GM23338 (cell line): ENCODE results near the gene TRAM2. TPM values are rescaled to one million over a fixed set of nuclear protein-coding genes. Genes with fewer than 3 reads are reported as not detected.

Experiments
- ATAC-seq: fragments of 200-7000 bp; cut with Tn5 transposase; 3 replicates; pipeline ENCODE4 v1.9.1; 2020
- DNase-seq: peaks from one replicate; pipeline ENCODE4 v3.0.0-alpha.2; 2015; ENCODE audit warnings: low spot score
- H2AFZ ChIP-seq: fragments of 200-600 bp; sonication (generic); 2 replicates; pipeline ENCODE4 v1.8.0; 2016; ENCODE audit warnings: antibody characterized with exemption, mild to moderate bottlenecking, moderate library complexity
- H3F3A ChIP-seq: fragments of 200-600 bp; sonication (generic); replicated peaks from 2 replicates; pipeline ENCODE4 v1.8.0; 2017; ENCODE audit warnings: antibody characterized with exemption, mixed run types, low read depth
- H3K27ac ChIP-seq: fragments of 200-600 bp; sonication (generic); 2 replicates; pipeline ENCODE4 v1.6.1; 2016; ENCODE audit warnings: low read depth
- H3K27me3 ChIP-seq: fragments of 200-600 bp; sonication (generic); 2 replicates; pipeline ENCODE4 v1.8.0; 2016; ENCODE audit warnings: mild to moderate bottlenecking, mixed run types, moderate library complexity; ENCODE audit not compliant: insufficient read depth
- H3K36me3 ChIP-seq: fragments of 200-600 bp; sonication (generic); 2 replicates; pipeline ENCODE4 v1.8.0; 2016; ENCODE audit warnings: mild to moderate bottlenecking; ENCODE audit not compliant: insufficient read depth
- H3K4me1 ChIP-seq: fragments of 200-600 bp; sonication (generic); 2 replicates; pipeline ENCODE4 v1.8.0; 2016; ENCODE audit warnings: mild to moderate bottlenecking, moderate library complexity; ENCODE audit not compliant: insufficient read depth
- H3K4me2 ChIP-seq: fragments of 200-600 bp; sonication (generic); 2 replicates; pipeline ENCODE4 v1.7.1; 2017; ENCODE audit warnings: mixed run types
- H3K4me3 ChIP-seq: fragments of 200-600 bp; sonication (generic); 2 replicates; pipeline ENCODE4 v1.6.1; 2016; ENCODE audit warnings: mixed run types
- H3K79me2 ChIP-seq: fragments of 200-600 bp; sonication (generic); replicated peaks from 2 replicates; pipeline ENCODE4 v1.8.0; 2017; ENCODE audit warnings: mild to moderate bottlenecking; ENCODE audit not compliant: insufficient read depth
- H3K9me2 ChIP-seq: fragments of 200-600 bp; sonication (generic); 2 replicates; pipeline ENCODE4 v1.8.0; 2017; ENCODE audit not compliant: insufficient read depth
- H4K20me1 ChIP-seq: fragments of 200-600 bp; sonication (generic); replicated peaks from 2 replicates; pipeline ENCODE4 v1.8.0; 2017; ENCODE audit warnings: mild to moderate bottlenecking; ENCODE audit not compliant: insufficient read depth
- H3K27ac Mint-ChIP-seq: 2 replicates; pipeline ENCODE4 v1.8.0; 2020; ENCODE audit warnings: inconsistent platforms, mild to moderate bottlenecking, moderate library complexity, mixed read lengths
- H3K27me3 Mint-ChIP-seq: 3 replicates; pipeline ENCODE4 v1.8.0; 2022; ENCODE audit warnings: low read depth, mild to moderate bottlenecking, moderate library complexity, mixed read lengths, inconsistent platforms; ENCODE audit not compliant: insufficient read depth, poor library complexity
- H3K36me3 Mint-ChIP-seq: 3 replicates; pipeline ENCODE4 v1.8.0; 2021; ENCODE audit warnings: low read depth, mild to moderate bottlenecking, inconsistent platforms, moderate library complexity, mixed read lengths
- H3K4me1 Mint-ChIP-seq: 3 replicates; pipeline ENCODE4 v1.8.0; 2020; ENCODE audit warnings: mild to moderate bottlenecking, inconsistent platforms, mixed read lengths
- H3K4me3 Mint-ChIP-seq: 3 replicates; pipeline ENCODE4 v1.8.0; 2021; ENCODE audit warnings: moderate library complexity, mild to moderate bottlenecking, inconsistent platforms, mixed read lengths
- H3K9me3 Mint-ChIP-seq: 3 replicates; pipeline ENCODE4 v1.8.0; 2020; ENCODE audit warnings: moderate library complexity, mild to moderate bottlenecking, inconsistent platforms, mixed read lengths
- CREB1 ChIP-seq: fragments of 250-450 bp; sonication (Bioruptor Pico); IDR thresholded peaks from 2 replicates; pipeline ENCODE4 v1.5.0; 2020; ENCODE audit warnings: low read depth, mild to moderate bottlenecking, moderate library complexity
- ETS1 ChIP-seq: IDR thresholded peaks from 2 replicates; pipeline ENCODE4 v1.6.1; 2016; ENCODE audit warnings: antibody characterized with exemption
- EZH2 ChIP-seq: fragments of 200-600 bp; sonication (generic); IDR thresholded peaks from one replicate; pipeline ENCODE4 v1.8.0; 2017; ENCODE audit warnings: antibody characterized with exemption, mild to moderate bottlenecking, low read depth; ENCODE audit not compliant: unreplicated experiment
- EZH2phosphoT487 ChIP-seq: fragments of 200-600 bp; sonication (generic); IDR thresholded peaks from one replicate; pipeline ENCODE4 v1.8.1; 2018; ENCODE audit warnings: antibody characterized with exemption; ENCODE audit not compliant: unreplicated experiment
- JUNB ChIP-seq: IDR thresholded peaks from one replicate; pipeline ENCODE4 v1.6.1; 2016; ENCODE audit warnings: antibody characterized with exemption; ENCODE audit not compliant: unreplicated experiment
- NANOG ChIP-seq: IDR thresholded peaks from 2 replicates; pipeline ENCODE4 v1.6.1; 2016; ENCODE audit warnings: antibody characterized with exemption, borderline replicate concordance
- REST ChIP-seq: IDR thresholded peaks from one replicate; pipeline ENCODE4 v1.6.1; 2018; ENCODE audit warnings: antibody characterized with exemption; ENCODE audit not compliant: unreplicated experiment
- STAT1 ChIP-seq: IDR thresholded peaks from one replicate; pipeline ENCODE4 v1.6.1; 2016; ENCODE audit warnings: antibody characterized with exemption; ENCODE audit not compliant: unreplicated experiment
- ZNF114 ChIP-seq: fragments of 250-450 bp; sonication (Bioruptor Pico); IDR thresholded peaks from 2 replicates; pipeline ENCODE4 v1.5.0; 2020; ENCODE audit warnings: mild to moderate bottlenecking, moderate library complexity
- ZNF331 ChIP-seq: fragments of 250-450 bp; sonication (Bioruptor Pico); IDR thresholded peaks from 2 replicates; pipeline ENCODE4 v1.5.0; 2020; ENCODE audit warnings: low read depth, mild to moderate bottlenecking, moderate library complexity
- polyA plus RNA-seq: library from polyadenylated mRNA; unstranded; fragments of >200 nt; fragmentation: Nextera tagmentation; extraction: Ambion mirVana; gene quantifications from 2 replicates; pipeline ENCODE4 v1.2.1, GENCODE V29; 2016
- total RNA-seq: library from RNA; depleted of rRNA; stranded (reverse); fragments of >200 nt; shearing (Covaris generic); gene quantifications from 2 replicates; pipeline ENCODE4 v1.2.3, GENCODE V29; 2014
- TF ChIP-seq, protein P1 (sequence below), 2 experiments: fragments of 200-600 bp in 1 of 2; sonication (generic) in 1 of 2; conservative IDR thresholded peaks; 2 replicates each; pipeline versions ENCODE4 v1.5.1 to v1.6.1; 2016 to 2017; ENCODE audit warnings: antibody characterized with exemption in 2 of 2, low read depth in 2 of 2, mild to moderate bottlenecking in 2 of 2, moderate library complexity in 1 of 2
- TF ChIP-seq, protein P2 (sequence below): fragments of 250-450 bp; sonication (Bioruptor Pico); IDR thresholded peaks from 2 replicates; pipeline ENCODE4 v1.5.0; 2020; ENCODE audit warnings: mild to moderate bottlenecking, moderate library complexity

TRAM2 gene
- total and polyA plus RNA-seq, 2 experiments from 2014 or later, result 4.0 to 14.0 TPM

DNA sequence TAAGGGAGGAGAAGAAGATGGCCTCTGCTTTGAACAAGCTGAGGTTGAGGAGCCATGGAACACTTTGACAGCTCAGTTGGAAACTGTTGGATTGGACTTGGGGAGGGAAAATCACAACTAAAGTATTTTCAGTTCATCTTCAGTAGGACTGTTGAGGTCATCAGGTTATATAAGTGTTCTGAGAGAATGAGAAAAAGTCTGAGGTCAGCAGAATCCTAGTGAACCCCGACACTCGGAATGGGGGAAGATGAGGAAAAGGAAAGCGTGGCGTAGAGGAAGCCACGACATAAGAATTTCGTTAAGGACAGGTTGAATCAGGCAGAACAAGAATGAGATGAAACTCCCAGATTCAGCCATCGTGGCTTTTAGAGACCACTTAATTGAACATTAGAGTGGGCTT lies 4.0 kb upstream of the TRAM2 start:
- Histone ChIP-seq H3K4me3 (no peak overlapping the region), H3K27ac (no peak overlapping the region), H3K79me2 (peaks cover 2% of the 10 kb centered on the region), H3F3A (peaks cover 6% of the 10 kb centered on the region; the same call in 1 of the 2 replicates), H4K20me1 (no peaks in the 10 kb centered on the region), H2AFZ (no peak overlapping the region), H3K4me2 (no peak overlapping the region), H3K4me1 (peaks cover 9% of the 10 kb centered on the region), H3K36me3 (no peaks in the 10 kb centered on the region), H3K27me3 (no peaks in the 10 kb centered on the region), H3K9me2 (no peaks in the 10 kb centered on the region)
- TF ChIP-seq REST (no peak), JUNB (no peak), EZH2 (no peak), EZH2phosphoT487 (no peak), CREB1 (CRISPR knock-in tag) (no peak), STAT1 (no peak), ETS1 (no peak), NANOG (no peak), ZNF114 (CRISPR knock-in tag) (no peak), ZNF331 (CRISPR knock-in tag) (no peak)
- TF ChIP-seq, protein P1, sequence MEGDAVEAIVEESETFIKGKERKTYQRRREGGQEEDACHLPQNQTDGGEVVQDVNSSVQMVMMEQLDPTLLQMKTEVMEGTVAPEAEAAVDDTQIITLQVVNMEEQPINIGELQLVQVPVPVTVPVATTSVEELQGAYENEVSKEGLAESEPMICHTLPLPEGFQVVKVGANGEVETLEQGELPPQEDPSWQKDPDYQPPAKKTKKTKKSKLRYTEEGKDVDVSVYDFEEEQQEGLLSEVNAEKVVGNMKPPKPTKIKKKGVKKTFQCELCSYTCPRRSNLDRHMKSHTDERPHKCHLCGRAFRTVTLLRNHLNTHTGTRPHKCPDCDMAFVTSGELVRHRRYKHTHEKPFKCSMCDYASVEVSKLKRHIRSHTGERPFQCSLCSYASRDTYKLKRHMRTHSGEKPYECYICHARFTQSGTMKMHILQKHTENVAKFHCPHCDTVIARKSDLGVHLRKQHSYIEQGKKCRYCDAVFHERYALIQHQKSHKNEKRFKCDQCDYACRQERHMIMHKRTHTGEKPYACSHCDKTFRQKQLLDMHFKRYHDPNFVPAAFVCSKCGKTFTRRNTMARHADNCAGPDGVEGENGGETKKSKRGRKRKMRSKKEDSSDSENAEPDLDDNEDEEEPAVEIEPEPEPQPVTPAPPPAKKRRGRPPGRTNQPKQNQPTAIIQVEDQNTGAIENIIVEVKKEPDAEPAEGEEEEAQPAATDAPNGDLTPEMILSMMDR (conservative IDR thresholded peaks at IDR 0.05; ENCODE audit: low read depth in 2 of 2), result no peak
- TF ChIP-seq, protein P2, sequence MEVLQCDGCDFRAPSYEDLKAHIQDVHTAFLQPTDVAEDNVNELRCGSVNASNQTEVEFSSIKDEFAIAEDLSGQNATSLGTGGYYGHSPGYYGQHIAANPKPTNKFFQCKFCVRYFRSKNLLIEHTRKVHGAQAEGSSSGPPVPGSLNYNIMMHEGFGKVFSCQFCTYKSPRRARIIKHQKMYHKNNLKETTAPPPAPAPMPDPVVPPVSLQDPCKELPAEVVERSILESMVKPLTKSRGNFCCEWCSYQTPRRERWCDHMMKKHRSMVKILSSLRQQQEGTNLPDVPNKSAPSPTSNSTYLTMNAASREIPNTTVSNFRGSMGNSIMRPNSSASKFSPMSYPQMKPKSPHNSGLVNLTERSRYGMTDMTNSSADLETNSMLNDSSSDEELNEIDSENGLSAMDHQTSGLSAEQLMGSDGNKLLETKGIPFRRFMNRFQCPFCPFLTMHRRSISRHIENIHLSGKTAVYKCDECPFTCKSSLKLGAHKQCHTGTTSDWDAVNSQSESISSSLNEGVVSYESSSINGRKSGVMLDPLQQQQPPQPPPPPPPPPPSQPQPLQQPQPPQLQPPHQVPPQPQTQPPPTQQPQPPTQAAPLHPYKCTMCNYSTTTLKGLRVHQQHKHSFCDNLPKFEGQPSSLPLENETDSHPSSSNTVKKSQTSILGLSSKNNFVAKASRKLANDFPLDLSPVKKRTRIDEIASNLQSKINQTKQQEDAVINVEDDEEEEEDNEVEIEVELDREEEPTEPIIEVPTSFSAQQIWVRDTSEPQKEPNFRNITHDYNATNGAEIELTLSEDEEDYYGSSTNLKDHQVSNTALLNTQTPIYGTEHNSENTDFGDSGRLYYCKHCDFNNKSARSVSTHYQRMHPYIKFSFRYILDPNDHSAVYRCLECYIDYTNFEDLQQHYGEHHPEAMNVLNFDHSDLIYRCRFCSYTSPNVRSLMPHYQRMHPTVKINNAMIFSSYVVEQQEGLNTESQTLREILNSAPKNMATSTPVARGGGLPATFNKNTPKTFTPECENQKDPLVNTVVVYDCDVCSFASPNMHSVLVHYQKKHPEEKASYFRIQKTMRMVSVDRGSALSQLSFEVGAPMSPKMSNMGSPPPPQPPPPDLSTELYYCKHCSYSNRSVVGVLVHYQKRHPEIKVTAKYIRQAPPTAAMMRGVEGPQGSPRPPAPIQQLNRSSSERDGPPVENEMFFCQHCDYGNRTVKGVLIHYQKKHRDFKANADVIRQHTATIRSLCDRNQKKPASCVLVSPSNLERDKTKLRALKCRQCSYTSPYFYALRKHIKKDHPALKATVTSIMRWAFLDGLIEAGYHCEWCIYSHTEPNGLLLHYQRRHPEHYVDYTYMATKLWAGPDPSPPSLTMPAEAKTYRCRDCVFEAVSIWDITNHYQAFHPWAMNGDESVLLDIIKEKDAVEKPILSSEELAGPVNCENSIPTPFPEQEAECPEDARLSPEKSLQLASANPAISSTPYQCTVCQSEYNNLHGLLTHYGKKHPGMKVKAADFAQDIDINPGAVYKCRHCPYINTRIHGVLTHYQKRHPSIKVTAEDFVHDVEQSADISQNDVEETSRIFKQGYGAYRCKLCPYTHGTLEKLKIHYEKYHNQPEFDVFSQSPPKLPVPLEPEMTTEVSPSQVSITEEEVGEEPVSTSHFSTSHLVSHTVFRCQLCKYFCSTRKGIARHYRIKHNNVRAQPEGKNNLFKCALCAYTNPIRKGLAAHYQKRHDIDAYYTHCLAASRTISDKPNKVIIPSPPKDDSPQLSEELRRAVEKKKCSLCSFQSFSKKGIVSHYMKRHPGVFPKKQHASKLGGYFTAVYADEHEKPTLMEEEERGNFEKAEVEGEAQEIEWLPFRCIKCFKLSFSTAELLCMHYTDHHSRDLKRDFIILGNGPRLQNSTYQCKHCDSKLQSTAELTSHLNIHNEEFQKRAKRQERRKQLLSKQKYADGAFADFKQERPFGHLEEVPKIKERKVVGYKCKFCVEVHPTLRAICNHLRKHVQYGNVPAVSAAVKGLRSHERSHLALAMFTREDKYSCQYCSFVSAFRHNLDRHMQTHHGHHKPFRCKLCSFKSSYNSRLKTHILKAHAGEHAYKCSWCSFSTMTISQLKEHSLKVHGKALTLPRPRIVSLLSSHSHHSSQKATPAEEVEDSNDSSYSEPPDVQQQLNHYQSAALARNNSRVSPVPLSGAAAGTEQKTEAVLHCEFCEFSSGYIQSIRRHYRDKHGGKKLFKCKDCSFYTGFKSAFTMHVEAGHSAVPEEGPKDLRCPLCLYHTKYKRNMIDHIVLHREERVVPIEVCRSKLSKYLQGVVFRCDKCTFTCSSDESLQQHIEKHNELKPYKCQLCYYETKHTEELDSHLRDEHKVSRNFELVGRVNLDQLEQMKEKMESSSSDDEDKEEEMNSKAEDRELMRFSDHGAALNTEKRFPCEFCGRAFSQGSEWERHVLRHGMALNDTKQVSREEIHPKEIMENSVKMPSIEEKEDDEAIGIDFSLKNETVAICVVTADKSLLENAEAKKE (CRISPR knock-in tag), result no peak
- peaks cover 8% of the 10 kb centered on the region for H3K4me1 Mint-ChIP-seq
- no peaks in the 10 kb centered on the region for H3K9me3 Mint-ChIP-seq
- no peaks in the 10 kb centered on the region; the same call in 2 of the 3 replicates for H3K36me3 Mint-ChIP-seq
- H3K27me3 Mint-ChIP-seq, result peaks cover 7% of the 10 kb centered on the region
- no peak for ATAC-seq
- no peak overlapping the region for H3K4me3 Mint-ChIP-seq
- H3K27ac Mint-ChIP-seq, result no peak overlapping the region
- no peak for DNase-seq
